HG03066 (cell line): ENCODE results near the gene THBS1.

Source experiments
- ATAC-seq: cut with Tn5 transposase; IDR thresholded peaks from one replicate; pipeline ENCODE4 v1.9.1; 2021; ENCODE audit warnings: low read depth; ENCODE audit not compliant: unreplicated experiment

THBS1 gene

DNA sequence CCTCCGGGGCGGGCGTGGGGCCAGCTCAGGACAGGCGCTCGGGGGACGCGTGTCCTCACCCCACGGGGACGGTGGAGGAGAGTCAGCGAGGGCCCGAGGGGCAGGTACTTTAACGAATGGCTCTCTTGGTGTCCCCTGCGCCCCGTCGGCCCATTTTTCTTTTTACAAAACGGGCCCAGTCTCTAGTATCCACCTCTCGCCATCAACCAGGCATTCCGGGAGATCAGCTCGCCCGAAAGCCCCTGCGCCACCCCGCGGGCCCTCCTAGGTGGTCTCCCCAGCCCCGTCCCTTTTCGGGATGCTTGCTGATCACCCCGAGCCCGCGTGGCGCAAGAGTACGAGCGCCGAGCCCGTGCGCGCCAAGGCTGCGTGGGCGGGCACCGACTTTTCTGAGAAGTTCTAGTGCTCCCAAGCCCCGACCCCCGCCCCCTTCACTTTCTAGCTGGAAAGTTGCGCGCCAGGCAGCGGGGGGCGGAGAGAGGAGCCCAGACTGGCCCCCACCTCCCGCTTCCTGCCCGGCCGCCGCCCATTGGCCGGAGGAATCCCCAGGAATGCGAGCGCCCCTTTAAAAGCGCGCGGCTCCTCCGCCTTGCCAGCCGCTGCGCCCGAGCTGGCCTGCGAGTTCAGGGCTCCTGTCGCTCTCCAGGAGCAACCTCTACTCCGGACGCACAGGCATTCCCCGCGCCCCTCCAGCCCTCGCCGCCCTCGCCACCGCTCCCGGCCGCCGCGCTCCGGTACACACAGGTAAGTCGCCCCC lies at the start of gene THBS1:
Gene THBS1 (plus strand): TSS at position 595 of the 757 bp plus-strand sequence. CDS start 779 bp downstream, outside the sequence.
- no peak for ATAC-seq

DNA sequence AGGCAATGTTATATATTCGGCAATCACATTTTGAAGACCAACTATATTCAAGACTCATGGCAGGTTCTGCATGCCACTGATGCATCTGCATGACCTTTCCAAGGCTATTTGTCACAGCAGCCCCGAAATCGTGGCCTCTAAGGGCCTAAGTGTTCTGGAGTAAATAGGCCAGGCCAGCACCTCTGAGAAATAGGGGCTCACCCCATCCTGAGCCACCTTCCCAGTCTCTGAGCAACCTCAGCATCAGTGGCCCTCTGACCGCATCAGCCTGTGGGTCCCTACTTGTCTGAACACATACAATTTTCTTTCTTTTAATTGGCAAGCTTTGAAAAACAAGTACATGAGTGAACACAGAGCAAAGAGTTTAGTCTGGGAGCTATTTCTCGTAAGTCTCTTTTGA lies 45.9 kb upstream of the THBS1 start:
- ATAC-seq: no peak

GRCh38 chr15:39535466-39535865 lies 45.4 kb upstream of the THBS1 start:
- no peak for ATAC-seq

- no peak for ATAC-seq
These were observed 41.9 kb upstream of the THBS1 start for GRCh38 chr15:39538936-39539335.

GRCh38 chr15:39539466-39539865 lies 41.4 kb upstream of the THBS1 start:
- ATAC-seq: no peak

DNA sequence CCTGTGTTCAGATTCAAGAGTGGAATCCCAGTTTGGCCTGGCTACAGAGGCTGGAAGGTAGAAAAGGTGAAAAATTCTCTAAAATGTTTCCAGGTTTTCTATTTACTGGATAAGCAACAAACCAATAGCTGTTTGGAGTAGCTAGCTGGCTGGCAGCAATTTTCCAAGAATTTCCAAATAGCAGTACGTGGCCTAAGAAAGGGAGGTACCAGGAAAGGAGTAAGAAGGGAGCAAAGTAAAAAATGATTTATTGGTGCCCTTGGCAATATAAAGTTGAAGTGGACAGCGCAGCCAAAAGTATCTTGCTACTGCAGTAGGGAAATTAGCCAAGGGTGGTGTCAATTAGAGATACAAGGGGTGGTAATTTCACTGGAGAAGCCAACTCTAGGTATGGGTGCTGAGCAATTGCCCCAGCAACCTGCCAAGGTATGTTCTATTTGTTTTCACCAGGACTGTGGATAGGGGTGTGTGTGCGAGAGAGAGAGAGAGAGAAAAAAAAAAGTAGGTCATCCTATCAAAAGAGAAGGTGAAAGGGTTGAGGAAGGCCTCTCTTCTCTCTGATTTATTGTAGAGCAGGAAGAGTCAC lies 40.8 kb upstream of the THBS1 start:
- no peak for ATAC-seq

GRCh38 chr15:39542385-39543065 lies 38.4 kb upstream of the THBS1 start:
- ATAC-seq: no peak

- ATAC-seq: no peak
These were observed 37.2 kb upstream of the THBS1 start for GRCh38 chr15:39543651-39544050.

- ATAC-seq: no peak
These were observed 34.0 kb upstream of the THBS1 start for GRCh38 chr15:39546842-39547241.

DNA sequence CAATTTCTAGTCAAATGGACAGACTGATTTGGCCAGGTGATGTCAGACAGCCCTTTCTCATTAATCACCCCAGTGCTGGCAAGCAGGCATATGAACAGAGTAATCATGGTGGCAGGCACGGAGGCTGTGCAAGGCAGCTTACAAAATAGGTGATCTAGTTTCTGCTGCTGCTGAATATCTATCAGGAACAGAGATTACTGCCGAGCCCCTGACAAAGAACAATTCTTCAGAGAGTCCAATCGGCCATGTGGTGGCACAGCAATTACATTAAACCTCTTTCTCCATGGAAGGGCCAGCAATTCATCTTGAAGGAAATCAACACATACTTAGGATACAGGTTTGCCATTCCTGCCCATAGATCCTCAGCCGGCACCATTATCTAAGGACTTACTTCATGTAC lies 32.3 kb upstream of the THBS1 start:
- no peak for ATAC-seq

DNA sequence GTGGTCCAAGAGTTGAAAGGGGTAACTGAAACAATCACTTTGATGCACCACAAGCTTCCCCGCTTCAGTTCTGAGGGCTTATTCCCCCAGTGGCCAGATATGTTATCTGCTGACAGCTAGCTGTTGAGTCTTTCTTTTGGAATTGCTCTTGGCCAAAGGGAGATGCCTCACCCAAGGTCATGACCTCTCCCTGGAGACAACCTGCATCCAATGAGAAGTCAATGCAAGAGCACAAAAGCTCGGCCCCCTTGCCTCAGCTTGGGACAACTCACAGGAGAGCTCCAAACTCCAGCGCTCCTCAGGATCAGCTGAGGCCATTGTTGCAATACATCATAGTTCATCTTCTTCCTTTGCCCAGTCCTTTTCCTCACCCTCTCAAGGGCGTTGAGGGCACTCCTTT lies 31.0 kb upstream of the THBS1 start:
- no peak for ATAC-seq

GRCh38 chr15:39551476-39551875 lies 29.4 kb upstream of the THBS1 start:
- ATAC-seq: no peak

DNA sequence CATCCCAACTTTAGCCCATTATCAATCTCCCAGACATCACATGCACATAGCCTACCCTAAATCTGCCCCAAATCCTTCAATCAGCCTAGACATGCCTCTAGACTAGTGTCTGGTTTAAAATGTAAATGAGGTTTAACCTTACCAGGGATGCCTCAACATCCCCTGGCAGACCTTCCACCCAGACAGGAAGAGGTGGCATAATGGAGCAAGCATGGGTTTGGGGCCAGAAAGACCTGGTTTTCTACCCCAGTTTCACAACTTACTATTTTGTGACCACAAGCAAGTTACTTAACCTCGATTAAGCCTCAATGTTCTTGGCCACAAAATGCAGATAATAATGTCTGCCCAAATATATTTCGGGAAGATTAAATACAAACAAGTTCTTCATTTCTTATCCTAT lies 28.3 kb upstream of the THBS1 start:
- ATAC-seq: no peak

DNA sequence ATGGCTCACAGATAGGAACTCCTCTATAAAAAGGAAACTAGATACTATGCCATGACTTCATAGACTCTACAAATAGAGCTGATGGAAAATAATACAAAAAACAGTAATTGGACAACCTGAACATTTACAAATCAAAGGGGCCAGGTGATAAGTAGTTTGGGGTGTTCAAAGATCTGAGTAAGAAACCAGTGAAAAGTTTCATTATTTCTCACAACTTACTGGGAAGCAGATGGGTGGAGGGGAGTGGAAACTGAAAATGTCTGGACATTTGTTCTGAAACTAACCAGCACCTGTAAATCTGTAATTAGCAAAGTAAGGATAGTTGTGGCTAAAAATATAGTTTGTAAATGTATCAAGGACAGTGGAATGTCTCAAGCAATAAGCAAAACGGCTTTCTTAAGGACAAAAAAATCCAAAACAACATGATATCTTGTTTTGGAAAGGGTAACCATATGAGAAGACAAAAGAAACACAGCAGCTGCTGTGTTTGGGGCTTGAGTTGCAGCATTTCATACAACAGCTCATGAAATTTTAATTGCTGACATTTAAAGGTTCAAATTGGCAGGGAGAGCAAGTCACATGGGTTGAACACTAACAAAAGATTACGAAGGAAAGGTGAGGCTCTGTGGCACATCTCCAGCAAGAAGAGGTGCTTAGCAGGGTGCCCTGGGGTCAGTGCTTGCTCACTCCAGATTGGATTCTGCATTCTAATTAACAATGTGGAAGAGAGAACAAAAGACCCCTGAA lies 26.8 kb upstream of the THBS1 start:
- ATAC-seq: no peak

DNA sequence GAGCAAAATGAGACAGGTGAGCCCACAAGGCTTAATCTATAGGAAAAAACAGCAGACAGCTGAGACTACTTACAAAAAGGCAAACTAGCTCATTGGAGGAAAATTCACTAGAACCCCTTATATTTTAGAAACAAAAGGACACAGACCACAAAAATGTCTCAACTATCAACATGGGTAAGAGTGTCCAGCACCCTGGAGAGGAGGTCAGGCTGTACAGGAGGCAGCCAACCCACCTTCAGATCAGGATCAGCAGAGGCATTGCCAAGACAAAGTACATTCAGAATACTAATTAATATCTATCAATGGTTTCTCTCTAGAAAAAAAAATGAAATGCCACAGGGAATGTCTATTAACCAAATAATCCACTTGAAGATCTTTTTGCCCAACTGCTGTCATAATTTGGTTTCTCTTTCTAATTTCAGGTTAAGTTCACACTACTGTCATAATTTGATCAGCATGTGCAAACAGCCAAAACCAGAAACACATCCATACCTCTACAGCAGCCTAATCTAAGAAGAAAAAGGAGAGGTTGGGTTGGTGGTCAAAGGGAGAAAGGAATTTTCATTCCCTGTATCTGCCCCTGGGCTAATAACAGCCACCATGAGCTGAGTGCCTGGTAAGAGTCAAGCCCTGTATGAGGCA lies 26.0 kb upstream of the THBS1 start:
- ATAC-seq: no peak

GRCh38 chr15:39555885-39556284 lies 25.0 kb upstream of the THBS1 start:
- no peak for ATAC-seq

GRCh38 chr15:39556461-39556860 lies 24.4 kb upstream of the THBS1 start:
- ATAC-seq: no peak

GRCh38 chr15:39558421-39558820 lies 22.5 kb upstream of the THBS1 start:
- ATAC-seq: no peak

DNA sequence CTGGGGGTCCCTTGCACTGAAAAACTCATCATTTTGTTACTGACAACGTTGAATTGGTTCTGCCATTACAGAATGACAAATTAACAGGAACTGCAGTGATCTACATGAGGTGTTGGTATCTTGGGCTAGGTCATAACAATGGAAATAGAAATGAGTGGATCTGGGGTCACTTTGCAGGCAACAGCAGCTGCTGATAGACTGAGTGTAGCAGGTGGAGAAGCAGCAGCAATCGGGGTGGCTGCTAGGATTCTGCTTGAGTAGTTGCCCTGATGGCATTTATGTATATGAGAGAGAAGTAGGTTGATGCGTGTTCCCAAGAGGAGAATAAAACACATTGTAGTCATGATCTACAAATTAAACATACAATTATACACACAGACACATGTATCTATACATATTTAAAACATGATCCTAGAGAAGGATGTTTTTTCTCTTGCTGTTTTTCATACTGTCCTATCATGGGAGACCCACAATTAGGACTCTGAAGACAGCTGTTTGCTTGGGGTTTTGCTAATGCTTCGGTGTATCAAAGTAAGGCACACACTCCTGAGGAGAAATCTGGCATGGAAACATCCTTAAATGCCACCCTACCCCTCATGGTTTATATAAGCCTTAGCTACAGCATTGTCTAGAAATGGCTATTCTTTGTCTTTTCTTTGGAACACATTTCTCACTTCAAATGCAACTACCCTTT lies 15.8 kb upstream of the THBS1 start:
- no peak for ATAC-seq

- ATAC-seq: no peak
These were observed 15.0 kb upstream of the THBS1 start for GRCh38 chr15:39565851-39566250.
